GM23338 (cell line): ENCODE measurements around the gene ZNF670. TPM values are rescaled to one million over a fixed set of nuclear protein-coding genes. Genes with fewer than 3 reads are reported as not detected.

Experiments
- ATAC-seq: fragments of 200-7000 bp; cut with Tn5 transposase; 3 replicates; pipeline ENCODE4 v1.9.1; 2020
- DNase-seq: peaks from one replicate; pipeline ENCODE4 v3.0.0-alpha.2; 2015; ENCODE audit warnings: low spot score
- H2AFZ ChIP-seq: fragments of 200-600 bp; sonication (generic); 2 replicates; pipeline ENCODE4 v1.8.0; 2016; ENCODE audit warnings: antibody characterized with exemption, mild to moderate bottlenecking, moderate library complexity
- H3F3A ChIP-seq: fragments of 200-600 bp; sonication (generic); replicated peaks from 2 replicates; pipeline ENCODE4 v1.8.0; 2017; ENCODE audit warnings: antibody characterized with exemption, mixed run types, low read depth
- H3K27ac ChIP-seq: fragments of 200-600 bp; sonication (generic); 2 replicates; pipeline ENCODE4 v1.6.1; 2016; ENCODE audit warnings: low read depth
- H3K27me3 ChIP-seq: fragments of 200-600 bp; sonication (generic); 2 replicates; pipeline ENCODE4 v1.8.0; 2016; ENCODE audit warnings: mild to moderate bottlenecking, mixed run types, moderate library complexity; ENCODE audit not compliant: insufficient read depth
- H3K36me3 ChIP-seq: fragments of 200-600 bp; sonication (generic); 2 replicates; pipeline ENCODE4 v1.8.0; 2016; ENCODE audit warnings: mild to moderate bottlenecking; ENCODE audit not compliant: insufficient read depth
- H3K4me1 ChIP-seq: fragments of 200-600 bp; sonication (generic); 2 replicates; pipeline ENCODE4 v1.8.0; 2016; ENCODE audit warnings: mild to moderate bottlenecking, moderate library complexity; ENCODE audit not compliant: insufficient read depth
- H3K4me2 ChIP-seq: fragments of 200-600 bp; sonication (generic); 2 replicates; pipeline ENCODE4 v1.7.1; 2017; ENCODE audit warnings: mixed run types
- H3K4me3 ChIP-seq: fragments of 200-600 bp; sonication (generic); 2 replicates; pipeline ENCODE4 v1.6.1; 2016; ENCODE audit warnings: mixed run types
- H3K79me2 ChIP-seq: fragments of 200-600 bp; sonication (generic); replicated peaks from 2 replicates; pipeline ENCODE4 v1.8.0; 2017; ENCODE audit warnings: mild to moderate bottlenecking; ENCODE audit not compliant: insufficient read depth
- H3K9me2 ChIP-seq: fragments of 200-600 bp; sonication (generic); 2 replicates; pipeline ENCODE4 v1.8.0; 2017; ENCODE audit not compliant: insufficient read depth
- H4K20me1 ChIP-seq: fragments of 200-600 bp; sonication (generic); replicated peaks from 2 replicates; pipeline ENCODE4 v1.8.0; 2017; ENCODE audit warnings: mild to moderate bottlenecking; ENCODE audit not compliant: insufficient read depth
- H3K27ac Mint-ChIP-seq: 2 replicates; pipeline ENCODE4 v1.8.0; 2020; ENCODE audit warnings: inconsistent platforms, mild to moderate bottlenecking, moderate library complexity, mixed read lengths
- H3K27me3 Mint-ChIP-seq: 3 replicates; pipeline ENCODE4 v1.8.0; 2022; ENCODE audit warnings: low read depth, mild to moderate bottlenecking, moderate library complexity, mixed read lengths, inconsistent platforms; ENCODE audit not compliant: insufficient read depth, poor library complexity
- H3K36me3 Mint-ChIP-seq: 3 replicates; pipeline ENCODE4 v1.8.0; 2021; ENCODE audit warnings: low read depth, mild to moderate bottlenecking, inconsistent platforms, moderate library complexity, mixed read lengths
- H3K4me1 Mint-ChIP-seq: 3 replicates; pipeline ENCODE4 v1.8.0; 2020; ENCODE audit warnings: mild to moderate bottlenecking, inconsistent platforms, mixed read lengths
- H3K4me3 Mint-ChIP-seq: 3 replicates; pipeline ENCODE4 v1.8.0; 2021; ENCODE audit warnings: moderate library complexity, mild to moderate bottlenecking, inconsistent platforms, mixed read lengths
- H3K9me3 Mint-ChIP-seq: 3 replicates; pipeline ENCODE4 v1.8.0; 2020; ENCODE audit warnings: moderate library complexity, mild to moderate bottlenecking, inconsistent platforms, mixed read lengths
- CREB1 ChIP-seq: fragments of 250-450 bp; sonication (Bioruptor Pico); IDR thresholded peaks from 2 replicates; pipeline ENCODE4 v1.5.0; 2020; ENCODE audit warnings: low read depth, mild to moderate bottlenecking, moderate library complexity
- CTCF ChIP-seq, 2 experiments: fragments of 200-600 bp in 1 of 2; sonication (generic) in 1 of 2; conservative IDR thresholded peaks; 2 replicates each; pipeline versions ENCODE4 v1.5.1 to v1.6.1; 2016 to 2017; ENCODE audit warnings: antibody characterized with exemption in 2 of 2, low read depth in 2 of 2, mild to moderate bottlenecking in 2 of 2, moderate library complexity in 1 of 2
- ETS1 ChIP-seq: IDR thresholded peaks from 2 replicates; pipeline ENCODE4 v1.6.1; 2016; ENCODE audit warnings: antibody characterized with exemption
- EZH2 ChIP-seq: fragments of 200-600 bp; sonication (generic); IDR thresholded peaks from one replicate; pipeline ENCODE4 v1.8.0; 2017; ENCODE audit warnings: antibody characterized with exemption, mild to moderate bottlenecking, low read depth; ENCODE audit not compliant: unreplicated experiment
- EZH2phosphoT487 ChIP-seq: fragments of 200-600 bp; sonication (generic); IDR thresholded peaks from one replicate; pipeline ENCODE4 v1.8.1; 2018; ENCODE audit warnings: antibody characterized with exemption; ENCODE audit not compliant: unreplicated experiment
- JUNB ChIP-seq: IDR thresholded peaks from one replicate; pipeline ENCODE4 v1.6.1; 2016; ENCODE audit warnings: antibody characterized with exemption; ENCODE audit not compliant: unreplicated experiment
- NANOG ChIP-seq: IDR thresholded peaks from 2 replicates; pipeline ENCODE4 v1.6.1; 2016; ENCODE audit warnings: antibody characterized with exemption, borderline replicate concordance
- POLR2AphosphoS5 ChIP-seq: IDR thresholded peaks from 2 replicates; pipeline ENCODE4 v1.6.1; 2016; ENCODE audit warnings: antibody characterized with exemption, low read depth
- REST ChIP-seq: IDR thresholded peaks from one replicate; pipeline ENCODE4 v1.6.1; 2018; ENCODE audit warnings: antibody characterized with exemption; ENCODE audit not compliant: unreplicated experiment
- STAT1 ChIP-seq: IDR thresholded peaks from one replicate; pipeline ENCODE4 v1.6.1; 2016; ENCODE audit warnings: antibody characterized with exemption; ENCODE audit not compliant: unreplicated experiment
- ZNF331 ChIP-seq: fragments of 250-450 bp; sonication (Bioruptor Pico); IDR thresholded peaks from 2 replicates; pipeline ENCODE4 v1.5.0; 2020; ENCODE audit warnings: low read depth, mild to moderate bottlenecking, moderate library complexity
- polyA plus RNA-seq: library from polyadenylated mRNA; unstranded; fragments of >200 nt; fragmentation: Nextera tagmentation; extraction: Ambion mirVana; gene quantifications from 2 replicates; pipeline ENCODE4 v1.2.1, GENCODE V29; 2016
- total RNA-seq: library from RNA; depleted of rRNA; stranded (reverse); fragments of >200 nt; shearing (Covaris generic); gene quantifications from 2 replicates; pipeline ENCODE4 v1.2.3, GENCODE V29; 2014

Gene ZNF670
- total and polyA plus RNA-seq, 2 experiments from 2014 or later = 8.0 to 19.3 TPM

GRCh38 chr1:247096958-247097357, 18.3 kb upstream of the ZNF670 start:
- peaks cover 6% of the 10 kb centered on the region for H3K27me3 Mint-ChIP-seq
- Histone ChIP-seq H3K27me3 (no peaks in the 10 kb centered on the region), H3K4me2 (no peak overlapping the region), H2AFZ (no peak overlapping the region), H4K20me1 (peaks cover 26% of the 10 kb centered on the region), H3K79me2 (peaks cover 42% of the 10 kb centered on the region), H3K36me3 (peaks cover 25% of the 10 kb centered on the region), H3K27ac (no peak overlapping the region), H3K4me3 (no peak overlapping the region), H3K4me1 (no peaks in the 10 kb centered on the region), H3K9me2 (no peaks in the 10 kb centered on the region; the same call in 1 of the 2 replicates), H3F3A (peaks cover 16% of the 10 kb centered on the region; the same call in 1 of the 2 replicates)
- no peak overlapping the region for H3K4me3 Mint-ChIP-seq
- no peak overlapping the region for H3K27ac Mint-ChIP-seq
- TF ChIP-seq EZH2phosphoT487 = no peak
- TF ChIP-seq STAT1 = no peak
- TF ChIP-seq POLR2AphosphoS5 = peak; percentile 47; the same call in 1 of the 2 replicates
- TF ChIP-seq CREB1 (CRISPR knock-in tag) = no peak
- no peaks in the 10 kb centered on the region for H3K4me1 Mint-ChIP-seq
- DNase-seq (no peak), ATAC-seq (no peak)
- peaks cover 15% of the 10 kb centered on the region for H3K9me3 Mint-ChIP-seq
- H3K36me3 Mint-ChIP-seq = peaks cover 45% of the 10 kb centered on the region

- Mint-ChIP-seq H3K27me3 (peaks cover 6% of the 10 kb centered on the region), H3K4me1 (no peaks in the 10 kb centered on the region), H3K36me3 (peaks cover 41% of the 10 kb centered on the region), H3K4me3 (no peak overlapping the region), H3K9me3 (peaks cover 12% of the 10 kb centered on the region), H3K27ac (no peak overlapping the region)
- H2AFZ ChIP-seq = no peak overlapping the region
- DNase-seq (no peak), ATAC-seq (no peak)
- H3K79me2 ChIP-seq = peaks cover 38% of the 10 kb centered on the region
- no peaks in the 10 kb centered on the region; the same call in 1 of the 2 replicates for H3K9me2 ChIP-seq
- H3K27ac ChIP-seq = no peak overlapping the region
- no peak overlapping the region for H3K4me3 ChIP-seq
- peaks cover 21% of the 10 kb centered on the region for H3K36me3 ChIP-seq
- H3K27me3 ChIP-seq = no peaks in the 10 kb centered on the region
- H3F3A ChIP-seq = peaks cover 16% of the 10 kb centered on the region; the same call in 1 of the 2 replicates
- peaks cover 23% of the 10 kb centered on the region for H4K20me1 ChIP-seq
- no peaks in the 10 kb centered on the region for H3K4me1 ChIP-seq
- H3K4me2 ChIP-seq = no peak overlapping the region
- TF ChIP-seq EZH2 = no peak
- no peak for TF ChIP-seq CTCF (conservative IDR thresholded peaks at IDR 0.05; ENCODE audit: low read depth in 2 of 2)
- no peak for TF ChIP-seq POLR2AphosphoS5
- TF ChIP-seq EZH2phosphoT487 = no peak
- no peak for TF ChIP-seq CREB1 (CRISPR knock-in tag)
- TF ChIP-seq STAT1 = no peak
- TF ChIP-seq NANOG = no peak
- TF ChIP-seq JUNB = no peak
- no peak for TF ChIP-seq ZNF331 (CRISPR knock-in tag)
- TF ChIP-seq ETS1 = no peak
- TF ChIP-seq REST = no peak
Observed at GRCh38 chr1:247096544-247096943, 17.9 kb upstream of the ZNF670 start.
